Esophagus muscularis mucosa (tissue), 4 donors: ENCODE data around the gene MBD5. TPM values are rescaled to one million over a fixed set of nuclear protein-coding genes. Genes with fewer than 3 reads are reported as not detected.

Experiments
- DNase-seq: peaks from one replicate; pipeline ENCODE4 v3.0.0-alpha.2; 2017; ENCODE audit errors: extremely low spot score
- H3K27ac ChIP-seq, 4 donors: fragments of 200-600 bp; sonication (generic); replicated peaks in 1 of 4; 1 replicate in 3 of 4; 2 replicates in 1 of 4; pipeline ENCODE4 v1.5.1; 2016 to 2019; ENCODE audit warnings: mild to moderate bottlenecking in 1 of 4
- H3K27me3 ChIP-seq, 4 donors: fragments of 200-600 bp; sonication (generic); one replicate each; pipeline versions ENCODE4 v1.5.1 to v1.6.0; 2016 to 2019
- H3K36me3 ChIP-seq, 4 donors: fragments of 200-600 bp; sonication (generic); one replicate each; pipeline ENCODE4 v1.5.1; 2016 to 2019
- H3K4me1 ChIP-seq, 4 donors: fragments of 200-600 bp; sonication (generic); one replicate each; pipeline ENCODE4 v1.5.1; 2016 to 2019
- H3K4me3 ChIP-seq, 4 donors: fragments of 200-600 bp; sonication (generic); 1 replicate in 2 of 4; 2 replicates in 2 of 4; pipeline ENCODE4 v1.5.1; 2016 to 2019; ENCODE audit warnings: mild to moderate bottlenecking in 4 of 4, moderate library complexity in 1 of 4
- H3K9me3 ChIP-seq, 4 donors: fragments of 200-600 bp; sonication (generic); 1 replicate in 3 of 4; 2 replicates in 1 of 4; pipeline ENCODE4 v1.5.1; 2016 to 2019
- CTCF ChIP-seq, 3 experiments: fragments of 200-600 bp in 2 of 3; fragments of 450-650 bp in 1 of 3; sonication (generic) in 2 of 3; IDR thresholded peaks; one replicate each; pipeline ENCODE4 v1.5.1; 2017 to 2019; ENCODE audit warnings: antibody characterized with exemption in 3 of 3, mild to moderate bottlenecking in 2 of 3, moderate library complexity in 1 of 3
- EP300 ChIP-seq: sonication (generic); formaldehyde crosslinking; IDR thresholded peaks from one replicate; pipeline ENCODE4 v1.6.1; 2017; ENCODE audit warnings: antibody characterized with exemption
- POLR2A ChIP-seq: fragments of 450-650 bp; IDR thresholded peaks from one replicate; pipeline ENCODE4 v1.6.1; 2017; ENCODE audit warnings: antibody characterized with exemption, moderate library complexity, mild to moderate bottlenecking, low read depth
- POLR2AphosphoS5 ChIP-seq, 2 donors: sonication (generic); formaldehyde crosslinking; IDR thresholded peaks; one replicate each; pipeline ENCODE4 v1.6.1; 2017; ENCODE audit warnings: antibody characterized with exemption in 2 of 2
- WGBS: methylation state at CpG from one replicate; pipeline ENCODE4 v1.1.5; 2018; 5-methylcytosine and 5-hydroxymethylcytosine counted together
- intact Hi-C: fragments of 100-400 bp; cut with DNase I; formaldehyde crosslinking; loops from one replicate; pipeline ENCODE4 v1.15.1; 2023
- total RNA-seq, 4 donors: library from RNA; depleted of rRNA; stranded (reverse); fragments of >200 nt; gene quantifications; one replicate each; pipeline versions ENCODE4 v1.1.0 to v1.2.1, GENCODE V29; 2016

Gene MBD5
- total RNA-seq, 4 donors from 2014 or later, result 34.6 to 49.0 (median 44.9) TPM

GRCh38 chr2:148221926-148222325, 201.0 kb downstream of the MBD5 start:
- WGBS, result 91% methylated on average over 2 of the region's 2 CpGs
- Histone ChIP-seq H3K4me3 (no peak overlapping the region), H3K4me1 (peaks cover 0 to 8% (median 3%) of the 10 kb centered on the region in 4 donors), H3K27ac (no peak overlapping the region), H3K27me3 (no peaks in the 10 kb centered on the region), H3K9me3 (peaks cover 0 to 21% (median 7%) of the 10 kb centered on the region in 4 donors), H3K36me3 (no peaks in the 10 kb centered on the region)
- no peak for DNase-seq
- TF ChIP-seq CTCF (IDR thresholded peaks at IDR 0.05) (no peak), POLR2AphosphoS5 (IDR thresholded peaks at IDR 0.05) (no peak), POLR2A (no peak), EP300 (no peak)
- intact Hi-C loops, result no loop called here

- Histone ChIP-seq H3K36me3 (peaks cover 0 to 16% (median 8%) of the 10 kb centered on the region in 4 donors), H3K27ac (no peak overlapping the region), H3K9me3 (no peaks in the 10 kb centered on the region), H3K4me3 (no peak overlapping the region), H3K4me1 (peaks cover 0 to 12% (median 3%) of the 10 kb centered on the region in 4 donors), H3K27me3 (no peaks in the 10 kb centered on the region)
- intact Hi-C loops, result no loop called here
- no peak for DNase-seq
- no peak for TF ChIP-seq POLR2A
- no peak for TF ChIP-seq CTCF (IDR thresholded peaks at IDR 0.05)
- TF ChIP-seq EP300, result no peak
- no peak for TF ChIP-seq POLR2AphosphoS5 (IDR thresholded peaks at IDR 0.05)
- WGBS, result 88% methylated on average over 3 of the region's 3 CpGs
Observed at GRCh38 chr2:148231858-148232257, 211.0 kb downstream of the MBD5 start.

GRCh38 chr2:148234143-148234542, 213.3 kb downstream of the MBD5 start:
- no peak for DNase-seq
- H3K4me3 ChIP-seq, result no peak overlapping the region
- peaks cover 0 to 24% (median 11%) of the 10 kb centered on the region in 4 donors for H3K36me3 ChIP-seq
- no peak for TF ChIP-seq CTCF (IDR thresholded peaks at IDR 0.05)
- no peak for TF ChIP-seq POLR2A
- no peak for TF ChIP-seq POLR2AphosphoS5 (IDR thresholded peaks at IDR 0.05)
- TF ChIP-seq EP300, result no peak
- 35% methylated on average over 1 of the region's 1 CpG for WGBS
- H3K9me3 ChIP-seq, result no peaks in the 10 kb centered on the region
- H3K27ac ChIP-seq, result no peak overlapping the region
- intact Hi-C loops, result no loop called here
- no peaks in the 10 kb centered on the region for H3K27me3 ChIP-seq
- H3K4me1 ChIP-seq, result peaks cover 0 to 25% (median 5%) of the 10 kb centered on the region in 4 donors

GRCh38 chr2:148237911-148238310, 217.0 kb downstream of the MBD5 start:
- peaks cover 0 to 24% (median 11%) of the 10 kb centered on the region in 4 donors for H3K36me3 ChIP-seq
- H3K9me3 ChIP-seq, result peaks cover 0 to 5% (median 2%) of the 10 kb centered on the region in 4 donors
- DNase-seq, result no peak
- no peak for TF ChIP-seq POLR2A
- TF ChIP-seq CTCF (IDR thresholded peaks at IDR 0.05), result no peak
- no peak for TF ChIP-seq EP300
- no peak for TF ChIP-seq POLR2AphosphoS5 (IDR thresholded peaks at IDR 0.05)
- intact Hi-C loops, result no loop called here
- H3K4me3 ChIP-seq, result no peak overlapping the region
- H3K4me1 ChIP-seq, result peaks cover 0 to 25% (median 5%) of the 10 kb centered on the region in 4 donors
- H3K27me3 ChIP-seq, result no peaks in the 10 kb centered on the region
- no peak overlapping the region for H3K27ac ChIP-seq

GRCh38 chr2:148238561-148238960, 217.7 kb downstream of the MBD5 start:
- no peak for DNase-seq
- Histone ChIP-seq H3K4me3 (no peak overlapping the region), H3K27me3 (no peaks in the 10 kb centered on the region), H3K27ac (peak overlapping the region in 2 of 4 donors; percentile 5 to 8), H3K36me3 (peaks cover 0 to 24% (median 11%) of the 10 kb centered on the region in 4 donors), H3K4me1 (peaks cover 0 to 25% (median 5%) of the 10 kb centered on the region in 4 donors), H3K9me3 (peaks cover 0 to 5% (median 2%) of the 10 kb centered on the region in 4 donors)
- TF ChIP-seq EP300 (no peak), CTCF (IDR thresholded peaks at IDR 0.05) (no peak), POLR2AphosphoS5 (IDR thresholded peaks at IDR 0.05) (peak in 1 of 2 donors; percentile 37), POLR2A (no peak)
- whole genome bisulfite sequencing, result 68% methylated on average over 4 of the region's 4 CpGs
- intact Hi-C loops, result no loop called here
